ENCODE measurements around the gene C2orf42.

Gene C2orf42

GRCh38 chr2:70202236-70202806, 11.5 kb upstream of the C2orf42 start:
- H3K4me3 ChIP-seq (ENCODE audit: low read length): no peak overlapping the region
- no peak overlapping the region for H3K4ac ChIP-seq (ENCODE audit: low read depth, low read length)
- H3K56ac ChIP-seq (ENCODE audit: low read length): no peak overlapping the region
- H3K27me3 ChIP-seq (ENCODE audit: insufficient read depth, low read length, poor library complexity): no peaks in the 10 kb centered on the region
- H4K8ac ChIP-seq (ENCODE audit: low read depth, low read length): no peak overlapping the region
- H3K79me1 ChIP-seq (ENCODE audit: low read length): no peaks in the 10 kb centered on the region
- H2BK5ac ChIP-seq (ENCODE audit: low read length): no peak overlapping the region
- no peak overlapping the region for H4K5ac ChIP-seq (ENCODE audit: low read length)
- no peaks in the 10 kb centered on the region for H3K36me3 ChIP-seq (ENCODE audit: control insufficient read depth, insufficient read depth, low read length)
- H3K23ac ChIP-seq (ENCODE audit: low read length): no peak overlapping the region
- no peak for DNase-seq
- no CpG with 5 or more reads among the region's 9 CpGs for WGBS (ENCODE audit: extremely low coverage, insufficient coverage, low lambda C conversion rate)
- no peak overlapping the region for H3K18ac ChIP-seq (ENCODE audit: low read length)
- H2BK120ac ChIP-seq (ENCODE audit: low read depth, low read length): no peak overlapping the region
- no peaks in the 10 kb centered on the region for H3K4me1 ChIP-seq (ENCODE audit: control insufficient read depth, low read depth, low read length)
- no peaks in the 10 kb centered on the region for H3K79me2 ChIP-seq (ENCODE audit: control insufficient read depth, insufficient read depth, low read length)
- no peak overlapping the region for H2AK5ac ChIP-seq (ENCODE audit: low read length)
- no peak overlapping the region for H3K9ac ChIP-seq (ENCODE audit: low read length)
- H3K4me2 ChIP-seq (ENCODE audit: low read length): no peak overlapping the region
- H3K27ac ChIP-seq (ENCODE audit: low read depth, low read length): no peak overlapping the region
- H2BK15ac ChIP-seq (replicated peaks; ENCODE audit: low read depth): no peak overlapping the region

DNA sequence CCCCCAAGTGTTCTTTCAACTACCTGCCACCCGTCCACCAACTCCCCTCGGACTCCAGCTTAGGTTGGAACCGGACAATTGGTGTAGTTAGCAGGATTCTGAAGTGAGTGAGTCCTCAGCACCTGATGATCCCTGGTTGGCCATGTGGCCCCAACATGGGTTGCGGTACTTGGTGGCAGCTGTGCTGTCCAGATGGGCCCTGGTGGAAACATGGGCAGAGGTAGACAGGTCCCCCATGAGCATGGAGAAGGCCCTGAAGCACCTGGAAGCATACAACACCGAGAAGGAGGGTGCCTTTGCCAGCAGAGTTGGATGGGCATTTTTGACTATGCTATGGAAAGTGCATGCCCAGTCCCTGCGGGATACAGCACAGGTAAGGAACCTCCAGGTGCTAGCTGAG, 11.0 kb upstream of the C2orf42 start:
- H3K4me3 ChIP-seq (ENCODE audit: low read length): no peak overlapping the region
- no peak overlapping the region for H3K9ac ChIP-seq (ENCODE audit: low read length)
- DNase-seq: no peak
- no peak overlapping the region for H2BK15ac ChIP-seq (replicated peaks; ENCODE audit: low read depth)
- no CpG with 5 or more reads among the region's 6 CpGs for WGBS (ENCODE audit: extremely low coverage, insufficient coverage, low lambda C conversion rate)
- H3K27ac ChIP-seq (ENCODE audit: low read depth, low read length): no peak overlapping the region
- no peaks in the 10 kb centered on the region for H3K36me3 ChIP-seq (ENCODE audit: control insufficient read depth, insufficient read depth, low read length)
- no peak overlapping the region for H2BK5ac ChIP-seq (ENCODE audit: low read length)
- no peak overlapping the region for H4K8ac ChIP-seq (ENCODE audit: low read depth, low read length)
- H2BK120ac ChIP-seq (ENCODE audit: low read depth, low read length): no peak overlapping the region
- H3K79me1 ChIP-seq (ENCODE audit: low read length): no peaks in the 10 kb centered on the region
- no peak overlapping the region for H3K4me2 ChIP-seq (ENCODE audit: low read length)
- H3K27me3 ChIP-seq (ENCODE audit: insufficient read depth, low read length, poor library complexity): no peaks in the 10 kb centered on the region
- no peaks in the 10 kb centered on the region for H3K79me2 ChIP-seq (ENCODE audit: control insufficient read depth, insufficient read depth, low read length)
- no peak overlapping the region for H3K23ac ChIP-seq (ENCODE audit: low read length)
- no peak overlapping the region for H3K56ac ChIP-seq (ENCODE audit: low read length)
- H3K4me1 ChIP-seq (ENCODE audit: control insufficient read depth, low read depth, low read length): no peaks in the 10 kb centered on the region
- H4K5ac ChIP-seq (ENCODE audit: low read length): no peak overlapping the region
- H3K4ac ChIP-seq (ENCODE audit: low read depth, low read length): no peak overlapping the region
- H3K18ac ChIP-seq (ENCODE audit: low read length): no peak overlapping the region
- no peak overlapping the region for H2AK5ac ChIP-seq (ENCODE audit: low read length)

DNA sequence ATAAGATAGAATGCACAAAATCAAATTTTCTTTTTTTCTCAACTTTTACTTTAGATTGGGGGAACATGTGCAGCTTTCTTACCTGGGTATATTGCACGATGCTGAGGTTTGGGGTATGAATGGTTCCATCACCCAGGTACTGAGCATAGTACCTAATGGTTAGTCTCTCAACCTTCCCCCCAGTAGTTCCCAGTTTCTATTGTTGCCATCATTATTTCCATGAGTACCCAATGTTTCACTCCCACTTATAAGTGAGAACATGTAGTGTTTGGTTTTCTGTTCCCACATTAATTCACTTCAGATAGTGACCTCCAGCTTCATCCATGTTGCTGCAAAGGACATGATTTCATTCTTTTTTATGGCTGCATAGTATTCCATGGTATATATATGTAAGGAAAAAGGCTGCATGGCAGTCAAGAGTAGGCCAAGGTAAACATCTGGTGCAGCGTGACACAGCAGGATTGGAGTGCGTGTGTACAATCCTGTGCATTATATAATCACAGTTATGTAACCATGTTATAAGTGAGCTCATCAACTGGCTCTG, 10.5 kb upstream of the C2orf42 start:
- H3K23ac ChIP-seq (ENCODE audit: low read length): no peak overlapping the region
- no peak for DNase-seq
- no CpG with 5 or more reads among the region's 3 CpGs for WGBS (ENCODE audit: extremely low coverage, insufficient coverage, low lambda C conversion rate)
- no peak overlapping the region for H3K4ac ChIP-seq (ENCODE audit: low read depth, low read length)
- no peak overlapping the region for H3K4me2 ChIP-seq (ENCODE audit: low read length)
- H3K56ac ChIP-seq (ENCODE audit: low read length): no peak overlapping the region
- no peak overlapping the region for H2BK5ac ChIP-seq (ENCODE audit: low read length)
- no peak overlapping the region for H4K8ac ChIP-seq (ENCODE audit: low read depth, low read length)
- H3K18ac ChIP-seq (ENCODE audit: low read length): no peak overlapping the region
- no peaks in the 10 kb centered on the region for H3K27me3 ChIP-seq (ENCODE audit: insufficient read depth, low read length, poor library complexity)
- no peak overlapping the region for H2BK120ac ChIP-seq (ENCODE audit: low read depth, low read length)
- no peak overlapping the region for H3K9ac ChIP-seq (ENCODE audit: low read length)
- H3K4me3 ChIP-seq (ENCODE audit: low read length): no peak overlapping the region
- no peak overlapping the region for H2AK5ac ChIP-seq (ENCODE audit: low read length)
- no peak overlapping the region for H4K5ac ChIP-seq (ENCODE audit: low read length)
- no peak overlapping the region for H3K27ac ChIP-seq (ENCODE audit: low read depth, low read length)
- no peaks in the 10 kb centered on the region for H3K79me1 ChIP-seq (ENCODE audit: low read length)
- no peak overlapping the region for H2BK15ac ChIP-seq (replicated peaks; ENCODE audit: low read depth)
- no peaks in the 10 kb centered on the region for H3K36me3 ChIP-seq (ENCODE audit: control insufficient read depth, insufficient read depth, low read length)
- no peaks in the 10 kb centered on the region for H3K4me1 ChIP-seq (ENCODE audit: control insufficient read depth, low read depth, low read length)
- no peaks in the 10 kb centered on the region for H3K79me2 ChIP-seq (ENCODE audit: control insufficient read depth, insufficient read depth, low read length)

GRCh38 chr2:70199320-70199864, 8.6 kb upstream of the C2orf42 start:
- Histone ChIP-seq H3K36me3 (ENCODE audit: control insufficient read depth, insufficient read depth, low read length) (no peaks in the 10 kb centered on the region), H3K79me1 (ENCODE audit: low read length) (no peaks in the 10 kb centered on the region), H3K23ac (ENCODE audit: low read length) (no peak overlapping the region), H3K4me1 (ENCODE audit: control insufficient read depth, low read depth, low read length) (no peaks in the 10 kb centered on the region), H3K4ac (ENCODE audit: low read depth, low read length) (no peak overlapping the region), H2BK5ac (ENCODE audit: low read length) (no peak overlapping the region), H2BK120ac (ENCODE audit: low read depth, low read length) (no peak overlapping the region), H2BK15ac (replicated peaks; ENCODE audit: low read depth) (no peak overlapping the region), H3K4me2 (ENCODE audit: low read length) (no peak overlapping the region), H2AK5ac (ENCODE audit: low read length) (no peak overlapping the region), H3K79me2 (ENCODE audit: control insufficient read depth, insufficient read depth, low read length) (no peaks in the 10 kb centered on the region), H3K56ac (ENCODE audit: low read length) (no peak overlapping the region), H3K9ac (ENCODE audit: low read length) (no peak overlapping the region), H3K27me3 (ENCODE audit: insufficient read depth, low read length, poor library complexity) (no peaks in the 10 kb centered on the region), H3K4me3 (ENCODE audit: low read length) (no peak overlapping the region), H4K5ac (ENCODE audit: low read length) (no peak overlapping the region), H3K27ac (ENCODE audit: low read depth, low read length) (no peak overlapping the region), H4K8ac (ENCODE audit: low read depth, low read length) (no peak overlapping the region), H3K18ac (ENCODE audit: low read length) (no peak overlapping the region)
- DNase-seq: no peak
- WGBS (ENCODE audit: extremely low coverage, insufficient coverage, low lambda C conversion rate): no CpG with 5 or more reads among the region's 4 CpGs

- Histone ChIP-seq H3K56ac (ENCODE audit: low read length) (no peak overlapping the region), H3K9ac (ENCODE audit: low read length) (no peak overlapping the region), H2BK15ac (replicated peaks; ENCODE audit: low read depth) (no peak overlapping the region), H3K4me1 (ENCODE audit: control insufficient read depth, low read depth, low read length) (no peaks in the 10 kb centered on the region), H4K5ac (ENCODE audit: low read length) (no peak overlapping the region), H3K27ac (ENCODE audit: low read depth, low read length) (no peak overlapping the region), H3K36me3 (ENCODE audit: control insufficient read depth, insufficient read depth, low read length) (no peaks in the 10 kb centered on the region), H3K23ac (ENCODE audit: low read length) (no peak overlapping the region), H2AK5ac (ENCODE audit: low read length) (no peak overlapping the region), H3K27me3 (ENCODE audit: insufficient read depth, low read length, poor library complexity) (no peaks in the 10 kb centered on the region), H3K79me2 (ENCODE audit: control insufficient read depth, insufficient read depth, low read length) (no peaks in the 10 kb centered on the region), H2BK120ac (ENCODE audit: low read depth, low read length) (no peak overlapping the region), H3K4me3 (ENCODE audit: low read length) (no peak overlapping the region), H2BK5ac (ENCODE audit: low read length) (no peak overlapping the region), H3K4ac (ENCODE audit: low read depth, low read length) (no peak overlapping the region), H4K8ac (ENCODE audit: low read depth, low read length) (no peak overlapping the region), H3K79me1 (ENCODE audit: low read length) (no peaks in the 10 kb centered on the region), H3K18ac (ENCODE audit: low read length) (no peak overlapping the region), H3K4me2 (ENCODE audit: low read length) (no peak overlapping the region)
- no CpG with 5 or more reads among the region's 5 CpGs for WGBS (ENCODE audit: extremely low coverage, insufficient coverage, low lambda C conversion rate)
- DNase-seq: no peak
Measured at GRCh38 chr2:70192516-70192915, 1.7 kb upstream of the C2orf42 start.
